ENCODE measurements around the gene FASLG. TPM values are rescaled to one million over a fixed set of nuclear protein-coding genes. Genes with fewer than 3 reads are reported as not detected.
"Not testable (repeated sequence)": the region's sequence is repeated elsewhere in the genome, so short reads cannot be mapped to it uniquely, and the experiment has no call there.

FASLG gene
- total RNA-seq, 4 donors from 2014 or later = 0.35 to 1.5 TPM; not detected in 2

DNA sequence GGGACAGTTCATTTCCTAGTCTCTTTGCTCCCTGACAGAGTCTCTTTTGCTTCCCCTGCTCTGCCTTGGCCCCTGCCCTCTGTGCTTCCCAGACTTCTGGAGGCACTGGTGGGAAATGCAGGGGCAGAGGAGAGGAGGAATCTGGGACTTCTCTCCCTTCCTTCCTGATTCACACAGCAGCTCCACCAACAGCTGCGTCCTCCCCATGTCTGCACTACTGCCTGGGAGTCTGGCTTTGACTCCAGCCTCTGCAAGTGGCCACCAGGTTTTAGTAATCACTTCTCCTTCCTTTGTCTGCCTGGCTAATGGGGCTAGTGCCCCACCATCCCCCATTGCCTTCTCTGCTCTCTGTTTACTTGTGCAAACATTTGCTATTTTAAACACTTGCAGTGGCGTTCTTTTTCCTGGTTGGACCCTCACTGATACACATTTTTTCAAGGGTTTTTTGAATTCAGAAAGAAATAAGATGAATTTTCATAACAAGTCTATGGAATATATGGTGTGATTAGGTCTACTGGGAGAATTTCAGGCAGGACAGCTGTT, 21.9 kb downstream of the FASLG start:
- H3K4me1 ChIP-seq = no peaks in the 10 kb centered on the region
- no peak for DNase-seq
- no peaks in the 10 kb centered on the region for H3K27me3 ChIP-seq
- H3K4me3 ChIP-seq = no peak overlapping the region
- H3K36me3 ChIP-seq = no peaks in the 10 kb centered on the region
- no peak for TF ChIP-seq POLR2A (IDR thresholded peaks at IDR 0.05)
- TF ChIP-seq, protein P1, sequence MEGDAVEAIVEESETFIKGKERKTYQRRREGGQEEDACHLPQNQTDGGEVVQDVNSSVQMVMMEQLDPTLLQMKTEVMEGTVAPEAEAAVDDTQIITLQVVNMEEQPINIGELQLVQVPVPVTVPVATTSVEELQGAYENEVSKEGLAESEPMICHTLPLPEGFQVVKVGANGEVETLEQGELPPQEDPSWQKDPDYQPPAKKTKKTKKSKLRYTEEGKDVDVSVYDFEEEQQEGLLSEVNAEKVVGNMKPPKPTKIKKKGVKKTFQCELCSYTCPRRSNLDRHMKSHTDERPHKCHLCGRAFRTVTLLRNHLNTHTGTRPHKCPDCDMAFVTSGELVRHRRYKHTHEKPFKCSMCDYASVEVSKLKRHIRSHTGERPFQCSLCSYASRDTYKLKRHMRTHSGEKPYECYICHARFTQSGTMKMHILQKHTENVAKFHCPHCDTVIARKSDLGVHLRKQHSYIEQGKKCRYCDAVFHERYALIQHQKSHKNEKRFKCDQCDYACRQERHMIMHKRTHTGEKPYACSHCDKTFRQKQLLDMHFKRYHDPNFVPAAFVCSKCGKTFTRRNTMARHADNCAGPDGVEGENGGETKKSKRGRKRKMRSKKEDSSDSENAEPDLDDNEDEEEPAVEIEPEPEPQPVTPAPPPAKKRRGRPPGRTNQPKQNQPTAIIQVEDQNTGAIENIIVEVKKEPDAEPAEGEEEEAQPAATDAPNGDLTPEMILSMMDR (IDR thresholded peaks at IDR 0.05) = no peak
- H3K27ac ChIP-seq = no peak overlapping the region
- no peaks in the 10 kb centered on the region for H3K9me3 ChIP-seq

DNA sequence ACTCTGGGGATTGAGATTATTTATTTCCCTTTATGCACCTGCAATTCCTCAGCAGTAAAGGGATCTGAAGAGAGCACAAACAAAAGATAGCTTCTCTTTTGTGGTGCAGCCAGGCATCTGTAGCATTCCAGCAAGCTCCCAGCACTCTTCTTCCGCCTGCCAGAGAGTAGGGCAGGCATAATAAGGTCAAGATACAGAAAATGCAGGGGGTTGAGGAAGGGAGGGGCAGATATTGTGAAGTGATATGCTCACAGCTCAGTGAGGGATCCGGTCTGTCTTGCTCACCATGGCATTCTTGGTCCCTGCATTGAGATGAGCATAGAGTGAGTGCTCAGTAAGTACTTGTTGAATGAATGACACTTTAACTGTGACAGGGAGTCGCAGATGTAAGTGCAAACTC, 23.9 kb downstream of the FASLG start:
- no peaks in the 10 kb centered on the region for H3K27me3 ChIP-seq
- H3K36me3 ChIP-seq = no peaks in the 10 kb centered on the region
- DNase-seq = no peak
- H3K9me3 ChIP-seq = no peaks in the 10 kb centered on the region
- TF ChIP-seq, protein P1 (IDR thresholded peaks at IDR 0.05) = no peak
- no peak for TF ChIP-seq POLR2A (IDR thresholded peaks at IDR 0.05)
- no peak overlapping the region for H3K27ac ChIP-seq
- no peak overlapping the region for H3K4me3 ChIP-seq
- no peaks in the 10 kb centered on the region for H3K4me1 ChIP-seq

DNA sequence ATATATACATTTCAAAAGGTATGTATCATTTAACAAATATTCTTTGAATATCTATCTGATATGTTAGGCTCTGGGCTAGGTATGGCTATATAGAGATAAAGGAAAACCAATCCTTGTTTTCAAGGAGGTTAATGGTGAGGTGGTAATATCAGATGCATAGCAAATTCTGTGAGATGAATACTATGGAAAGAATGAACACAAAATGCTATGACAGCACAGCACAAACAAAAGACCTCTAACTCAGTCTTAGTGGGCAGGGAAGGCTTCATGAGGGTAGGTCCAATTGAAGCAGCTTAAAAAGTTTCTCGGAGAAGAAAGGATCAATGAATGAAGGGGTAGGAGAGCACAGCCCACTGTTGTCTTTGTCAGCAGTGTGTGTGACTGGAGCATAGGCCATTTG, 27.2 kb downstream of the FASLG start:
- H3K4me1 ChIP-seq = no peaks in the 10 kb centered on the region
- no peaks in the 10 kb centered on the region for H3K9me3 ChIP-seq

DNA sequence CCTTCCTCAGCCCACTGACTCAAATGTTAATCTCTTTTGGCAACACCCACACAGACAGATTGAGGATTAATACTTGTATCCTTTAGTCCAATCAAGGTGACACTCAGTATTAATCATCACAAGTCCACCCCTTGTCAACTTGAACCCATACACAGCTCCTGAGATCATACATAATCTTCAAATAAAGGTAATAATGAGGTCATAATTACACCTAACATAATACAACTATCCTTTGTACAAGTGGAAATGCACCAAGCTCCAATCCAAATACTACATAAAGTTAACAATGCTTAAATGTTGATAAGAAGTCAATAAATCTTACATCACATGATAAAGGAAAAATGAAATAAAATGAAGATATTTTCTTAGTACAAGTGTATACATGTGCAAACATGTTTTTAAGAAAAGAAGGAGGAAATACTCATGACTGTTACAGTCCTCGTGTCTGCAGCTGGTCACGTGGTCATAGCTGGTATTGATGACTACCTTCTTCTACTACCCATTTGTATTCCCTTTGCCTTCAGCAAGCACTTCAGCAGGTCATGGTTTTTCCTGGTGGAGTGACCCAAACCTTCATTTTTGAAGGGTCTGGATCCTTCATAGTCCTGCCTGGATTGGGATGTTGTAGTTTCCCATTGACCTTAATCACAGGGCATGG, 29.7 kb downstream of the FASLG start:
- not testable (repeated sequence) for H3K4me3 ChIP-seq, H3K27ac ChIP-seq, DNase-seq, H3K27me3 ChIP-seq, H3K9me3 ChIP-seq, H3K4me1 ChIP-seq, H3K36me3 ChIP-seq

More for the DNA sequence above, 27.2 kb downstream of the FASLG start:
- Histone ChIP-seq H3K27me3 (no peaks in the 10 kb centered on the region), H3K36me3 (no peaks in the 10 kb centered on the region), H3K27ac (no peak overlapping the region), H3K4me3 (no peak overlapping the region)
- TF ChIP-seq, protein P1 (IDR thresholded peaks at IDR 0.05) = no peak
- no peak for TF ChIP-seq POLR2A (IDR thresholded peaks at IDR 0.05)
- DNase-seq = no peak

DNA sequence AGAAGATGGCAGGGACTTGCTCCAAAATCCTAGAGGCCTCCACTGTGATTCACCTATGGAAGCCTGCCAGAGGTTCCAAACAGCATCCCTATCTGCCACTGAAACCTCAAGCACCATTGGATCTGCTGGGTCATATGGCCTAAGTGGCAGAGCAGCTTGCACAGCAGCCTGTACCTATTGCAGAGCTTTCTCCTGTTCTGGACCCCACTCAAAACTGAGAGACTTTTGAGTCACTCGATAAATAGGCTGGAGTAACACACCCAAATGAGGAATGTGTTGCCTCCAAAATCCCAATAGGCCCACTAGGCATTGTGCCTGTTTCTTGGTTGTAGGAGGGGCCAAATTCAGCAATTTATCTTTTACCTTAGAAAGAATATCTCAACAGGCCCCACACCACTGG, 32.0 kb downstream of the FASLG start:
- not testable (repeated sequence) for H3K27ac ChIP-seq, H3K27me3 ChIP-seq, H3K9me3 ChIP-seq, H3K4me3 ChIP-seq, H3K4me1 ChIP-seq, H3K36me3 ChIP-seq, DNase-seq

DNA sequence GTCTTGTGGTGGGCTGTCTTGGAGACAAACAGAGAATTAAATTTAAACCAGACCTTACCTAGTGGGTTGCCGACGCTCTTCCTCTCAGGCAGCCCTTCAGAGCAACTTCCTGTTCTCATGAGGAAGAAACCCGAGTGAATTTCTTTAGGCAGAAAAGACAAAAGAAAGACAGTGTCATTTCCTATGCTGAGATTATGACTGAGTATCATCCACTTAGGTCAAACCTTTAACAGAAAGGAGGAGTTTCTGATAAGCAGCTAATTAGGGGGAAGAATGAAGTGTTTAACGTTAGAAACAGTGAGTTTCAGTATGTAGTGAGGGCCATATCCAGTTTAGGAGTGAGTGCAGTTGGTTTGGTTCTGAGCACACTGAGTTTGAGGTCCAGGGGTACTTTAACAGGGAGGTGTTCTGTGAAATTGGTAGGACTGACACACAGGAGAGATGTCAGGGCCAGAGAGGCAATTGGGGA, 38.7 kb downstream of the FASLG start:
- H3K27me3 ChIP-seq = no peaks in the 10 kb centered on the region
- TF ChIP-seq, protein P1 (IDR thresholded peaks at IDR 0.05) = no peak
- H3K4me1 ChIP-seq = peaks cover 0 to 11% (median 0%) of the 10 kb centered on the region in 4 donors
- DNase-seq = no peak
- no peaks in the 10 kb centered on the region for H3K9me3 ChIP-seq
- H3K36me3 ChIP-seq = no peaks in the 10 kb centered on the region
- peak overlapping the region; percentile 20 to 72 (median 50) for H3K27ac ChIP-seq
- H3K4me3 ChIP-seq = no peak overlapping the region
